Measurements from ENCODE around the gene NOSTRIN.
A peak's percentile ranks its signal among the peaks of the same experiment; 100 is the strongest.

Gene NOSTRIN

GRCh38 chr2:168884975-168885374, 82.5 kb downstream of the NOSTRIN start:
- DNase-seq (ENCODE audit: low read depth, low spot score) = no peak

DNA sequence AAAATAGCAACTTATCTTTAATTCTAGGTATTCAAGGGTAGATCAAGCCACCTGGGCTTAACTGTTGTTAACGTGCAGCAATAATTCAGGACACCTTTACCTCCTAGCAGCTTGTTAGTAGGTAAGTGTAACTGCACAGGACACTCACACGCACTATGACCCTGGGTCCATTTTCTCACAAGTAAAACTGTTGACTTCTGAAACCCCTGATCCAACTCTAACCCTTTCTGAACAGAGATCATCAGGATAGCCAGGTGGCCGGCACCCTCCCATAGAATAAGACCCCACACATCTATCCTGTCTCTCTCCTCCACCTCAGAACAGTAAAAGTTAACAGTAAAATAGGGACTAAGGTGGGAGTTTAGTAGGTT, 87.2 kb downstream of the NOSTRIN start:
- DNase-seq (ENCODE audit: low read depth, low spot score) = no peak

GRCh38 chr2:168890006-168890782, 87.8 kb downstream of the NOSTRIN start, which contains the start of gene SPC25:
Gene SPC25, minus strand, starts transcription at chr2:168890430. Its CDS starts 911 bp downstream, at chr2:168889519.
- DNase-seq (ENCODE audit: low read depth, low spot score) = peak; percentile 50

- DNase-seq (ENCODE audit: low read depth, low spot score) = no peak
Measured at GRCh38 chr2:168892327-168892726, 89.9 kb downstream of the NOSTRIN start.

DNA sequence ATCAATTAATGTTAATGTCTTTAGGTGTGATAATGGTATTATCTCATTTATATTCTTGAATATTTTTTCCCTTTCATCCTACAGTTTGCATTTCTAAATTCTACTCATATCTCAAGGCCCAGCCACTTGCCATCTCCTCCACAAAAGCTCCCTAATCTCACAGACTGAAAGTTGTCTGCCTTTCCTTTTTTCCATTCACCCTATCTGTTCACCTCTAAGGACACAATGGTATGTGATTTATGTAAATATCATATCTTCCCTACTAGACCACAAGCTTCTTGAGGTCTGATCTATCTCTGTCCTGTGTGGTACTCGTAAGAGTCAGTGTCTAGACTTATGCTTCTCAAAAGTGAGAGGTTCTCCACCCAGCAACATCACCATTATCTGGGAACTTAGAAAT, 91.7 kb downstream of the NOSTRIN start:
- no peak for DNase-seq (ENCODE audit: low read depth, low spot score)

- DNase-seq (ENCODE audit: low read depth, low spot score) = no peak
Measured at GRCh38 chr2:168894720-168895119, 92.3 kb downstream of the NOSTRIN start.

- DNase-seq (ENCODE audit: low read depth, low spot score) = no peak
Measured at GRCh38 chr2:168895771-168896170, 93.3 kb downstream of the NOSTRIN start.

DNA sequence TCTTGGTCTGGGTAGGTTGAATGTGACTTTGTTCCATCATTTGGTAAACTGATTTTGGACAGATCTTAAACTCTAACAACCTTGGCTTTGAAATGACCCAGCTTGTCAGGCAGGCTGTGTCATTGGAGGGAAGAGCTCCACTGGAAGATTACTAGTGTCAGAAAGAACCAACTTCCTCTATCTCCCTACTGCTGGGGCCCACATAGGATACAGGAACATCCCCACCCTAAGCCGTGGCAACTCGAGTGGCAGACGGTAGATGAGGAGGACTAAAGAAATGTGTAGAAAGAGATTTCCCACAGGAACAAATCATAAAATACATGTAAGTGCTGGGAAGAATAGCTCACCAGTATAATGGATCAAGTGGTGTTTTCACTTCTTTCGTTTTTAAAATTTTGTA, 94.3 kb downstream of the NOSTRIN start:
- no peak for DNase-seq (ENCODE audit: low read depth, low spot score)

DNA sequence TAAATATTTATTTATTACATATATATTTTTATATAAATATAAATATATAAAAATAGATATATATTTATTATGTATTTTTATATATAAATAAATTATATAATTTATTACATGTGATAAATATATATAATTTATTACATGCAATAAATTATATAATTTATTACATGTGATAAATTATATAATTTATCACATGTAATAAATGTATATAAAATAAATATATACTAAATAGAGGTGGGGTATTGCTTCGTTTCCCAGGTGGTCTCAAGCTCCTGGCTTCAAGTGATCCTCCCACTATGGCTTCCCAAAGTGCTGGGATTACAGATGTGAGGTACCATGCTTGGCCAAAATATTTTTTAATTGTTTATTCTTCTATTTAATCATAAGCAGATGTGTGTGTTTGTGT, 95.0 kb downstream of the NOSTRIN start:
- no peak for DNase-seq (ENCODE audit: low read depth, low spot score)

- no peak for DNase-seq (ENCODE audit: low read depth, low spot score)
Measured at GRCh38 chr2:168901003-168901402, 98.6 kb downstream of the NOSTRIN start, which contains the start of gene G6PC2. Gene G6PC2, plus strand, starts transcription at chr2:168901291. Its CDS starts 41 bp downstream, at chr2:168901332.

DNA sequence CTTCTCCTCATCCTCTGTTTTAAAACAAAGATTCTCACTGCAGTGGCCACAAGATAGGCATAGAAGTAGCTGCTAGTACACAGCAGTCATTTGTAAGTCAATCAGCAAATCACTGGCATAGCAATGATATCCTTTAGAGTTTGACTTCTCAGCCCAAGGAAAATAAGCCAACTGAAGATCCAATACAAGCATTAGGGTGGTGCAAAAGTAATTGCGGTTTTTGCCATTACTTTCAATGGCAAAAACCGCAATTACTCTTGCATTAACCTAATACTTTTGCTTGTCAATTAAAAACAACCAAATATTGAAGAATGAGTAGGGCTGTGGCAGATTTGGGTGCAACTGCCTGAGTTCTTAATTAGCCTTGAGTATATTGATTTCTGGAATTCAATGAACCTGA, 101.5 kb downstream of the NOSTRIN start:
- no peak for DNase-seq (ENCODE audit: low read depth, low spot score)

- DNase-seq (ENCODE audit: low read depth, low spot score) = no peak
Measured at GRCh38 chr2:168904358-168904757, 101.9 kb downstream of the NOSTRIN start.

- no peak for DNase-seq (ENCODE audit: low read depth, low spot score)
Measured at GRCh38 chr2:168907940-168908662, 105.7 kb downstream of the NOSTRIN start.

GRCh38 chr2:168910330-168910729, 107.9 kb downstream of the NOSTRIN start:
- DNase-seq (ENCODE audit: low read depth, low spot score) = no peak

DNA sequence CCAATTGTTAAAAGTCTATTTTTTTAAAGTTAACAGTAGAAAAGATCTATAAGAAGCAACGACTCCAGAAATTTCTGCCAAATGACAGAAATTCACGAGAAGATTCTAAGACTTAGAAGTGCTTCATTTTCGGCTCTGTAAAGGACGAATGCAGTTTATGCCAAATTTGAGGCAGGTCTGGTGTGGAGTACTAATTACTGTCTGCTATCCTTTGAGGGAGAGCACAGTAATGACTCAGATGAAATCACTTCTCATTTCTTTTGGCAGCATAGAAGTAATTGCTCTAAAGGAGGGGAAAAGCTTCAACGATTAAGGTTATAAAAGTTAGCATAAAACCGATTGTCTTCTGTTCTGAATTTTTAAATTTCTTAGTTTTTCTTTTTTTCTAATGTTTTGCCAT, 110.0 kb downstream of the NOSTRIN start:
- DNase-seq (ENCODE audit: low read depth, low spot score) = no peak

GRCh38 chr2:168912901-168913369, 110.5 kb downstream of the NOSTRIN start:
- no peak for DNase-seq (ENCODE audit: low read depth, low spot score)

- no peak for DNase-seq (ENCODE audit: low read depth, low spot score)
Measured at GRCh38 chr2:168913495-168913894, 111.1 kb downstream of the NOSTRIN start.

Measured in brain pericyte (primary cell).